Mucosa of descending colon (tissue), 3 donors: ENCODE measurements around the gene SYT14. TPM values are rescaled to one million over a fixed set of nuclear protein-coding genes. Genes with fewer than 3 reads are reported as not detected.
"Not testable (repeated sequence)": the region's sequence is repeated elsewhere in the genome, so short reads cannot be mapped to it uniquely, and the experiment has no call there.

Experiments used
- ATAC-seq: fragments of 200-7000 bp; cut with Tn5 transposase; one replicate; pipeline ENCODE4 v1.9.1; 2020; ENCODE audit warnings: mild to moderate bottlenecking, moderate library complexity
- DNase-seq, 3 donors: peaks; one replicate each; pipeline ENCODE4 v3.0.0-alpha.2; 2020
- H3K36me3 ChIP-seq: fragments of 200-600 bp; one replicate; pipeline ENCODE4 v1.8.0; 2021; ENCODE audit warnings: low read depth, mild to moderate bottlenecking
- H3K4me1 ChIP-seq: fragments of 200-600 bp; one replicate; pipeline ENCODE4 v1.8.0; 2021; ENCODE audit warnings: low read depth, mild to moderate bottlenecking
- H3K4me3 ChIP-seq: fragments of 200-600 bp; one replicate; pipeline ENCODE4 v1.8.0; 2021; ENCODE audit warnings: mild to moderate bottlenecking
- H3K9me3 ChIP-seq: fragments of 200-600 bp; one replicate; pipeline ENCODE4 v1.8.0; 2021; ENCODE audit warnings: mild to moderate bottlenecking
- CTCF ChIP-seq: fragments of 200-600 bp; IDR thresholded peaks from one replicate; pipeline ENCODE4 v1.8.0; 2022; ENCODE audit warnings: antibody characterized with exemption, mild to moderate bottlenecking
- intact Hi-C, 2 donors: fragments of 100-400 bp; cut with DNase I in 1 of 2; cut with micrococcal nuclease in 1 of 2; formaldehyde crosslinking; loops; one replicate each; pipeline versions ENCODE4 v1.11.0 to v1.11.1; 2022; cut with DNase I, micrococcal nuclease
- total RNA-seq, 3 donors: library from RNA; stranded (reverse); fragmentation: NEBNext Ultra II Directional in 2 of 3; extraction: Animal tissue kit (Norgen Biotek cat#: 25700) in 2 of 3; gene quantifications; one replicate each; pipeline versions ENCODE4 v1.2.1 to v1.2.4, GENCODE V29; 2021 to 2023
- donor health status: DM: no; HTN: no; CAD: no; lungs with moderate emphysema.
- donor health status: DM: no; HTN: no; CAD: no.
- donor health status: DM: no; HTN: yes; CAD: no.

The SYT14 gene
- total RNA-seq, 3 donors from 2014 or later: 0.41 TPM; not detected in 2

GRCh38 chr1:210027994-210028393 is 90.0 kb downstream of the SYT14 start:
- Histone ChIP-seq H3K4me3 (no peak overlapping the region), H3K36me3 (no peaks in the 10 kb centered on the region), H3K9me3 (no peaks in the 10 kb centered on the region), H3K4me1 (no peaks in the 10 kb centered on the region)
- no peak for TF ChIP-seq CTCF
- no peak for ATAC-seq
- intact Hi-C loops: no loop called here
- DNase-seq: no peak

- intact Hi-C loops: no loop called here
- Histone ChIP-seq H3K4me1 (no peaks in the 10 kb centered on the region), H3K36me3 (no peaks in the 10 kb centered on the region), H3K9me3 (no peaks in the 10 kb centered on the region), H3K4me3 (no peak overlapping the region)
- DNase-seq (no peak), ATAC-seq (no peak)
- TF ChIP-seq CTCF: no peak
Measured at GRCh38 chr1:210031473-210031872, 93.5 kb downstream of the SYT14 start.

GRCh38 chr1:210043058-210043457 is 105.0 kb downstream of the SYT14 start:
- H3K4me3 ChIP-seq: no peak overlapping the region
- H3K36me3 ChIP-seq: no peaks in the 10 kb centered on the region
- TF ChIP-seq CTCF: no peak
- no peak for ATAC-seq
- H3K9me3 ChIP-seq: peaks cover 5% of the 10 kb centered on the region
- H3K4me1 ChIP-seq: no peaks in the 10 kb centered on the region
- intact Hi-C loops: no loop called here
- no peak for DNase-seq

- no peak for ATAC-seq
- no peak for DNase-seq
- Histone ChIP-seq H3K4me3 (no peak overlapping the region), H3K4me1 (no peaks in the 10 kb centered on the region), H3K9me3 (no peaks in the 10 kb centered on the region), H3K36me3 (no peaks in the 10 kb centered on the region)
- intact Hi-C loops: no loop called here
- TF ChIP-seq CTCF: no peak
Measured at GRCh38 chr1:210049616-210050015, 111.6 kb downstream of the SYT14 start.

GRCh38 chr1:210050491-210050890 is 112.5 kb downstream of the SYT14 start:
- ATAC-seq, H3K4me3 ChIP-seq, DNase-seq, H3K36me3 ChIP-seq, intact Hi-C loops, H3K9me3 ChIP-seq, H3K4me1 ChIP-seq: not testable (repeated sequence)

GRCh38 chr1:210053126-210053525 is 115.1 kb downstream of the SYT14 start:
- no peak for DNase-seq
- H3K36me3 ChIP-seq: no peaks in the 10 kb centered on the region
- TF ChIP-seq CTCF: no peak
- intact Hi-C loops: no loop called here
- H3K9me3 ChIP-seq: no peaks in the 10 kb centered on the region
- H3K4me3 ChIP-seq: no peak overlapping the region
- H3K4me1 ChIP-seq: no peaks in the 10 kb centered on the region
- ATAC-seq: no peak
